GM12872 (cell line): ENCODE results near the gene FAM241A.

Source experiments
- TF ChIP-seq, protein P1 (sequence below): IDR thresholded peaks from 3 replicates; pipeline ENCODE4 v1.5.1; 2011; ENCODE audit warnings: low read depth, mild to moderate bottlenecking, low read length, moderate library complexity; ENCODE audit not compliant: insufficient read depth

FAM241A gene

DNA sequence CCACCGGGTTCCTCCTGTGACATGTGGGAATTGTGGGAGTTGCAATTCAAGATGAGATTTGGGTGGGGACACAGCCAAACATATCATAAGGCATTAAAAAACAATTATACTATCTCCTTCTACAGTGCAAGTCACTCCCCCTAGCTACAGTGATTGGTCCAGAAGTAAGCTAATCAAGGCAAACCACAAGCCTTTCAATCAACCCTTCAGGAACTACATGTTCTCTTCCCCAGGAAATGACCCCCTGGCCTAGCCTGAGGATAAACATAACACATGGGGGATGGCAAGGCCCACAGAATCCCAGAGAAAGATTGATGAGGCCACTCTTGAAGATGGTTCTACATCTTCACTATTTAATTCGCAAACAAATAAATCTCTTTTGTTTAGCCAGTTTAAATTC, 25.2 kb upstream of the FAM241A start:
- TF ChIP-seq, protein P1, sequence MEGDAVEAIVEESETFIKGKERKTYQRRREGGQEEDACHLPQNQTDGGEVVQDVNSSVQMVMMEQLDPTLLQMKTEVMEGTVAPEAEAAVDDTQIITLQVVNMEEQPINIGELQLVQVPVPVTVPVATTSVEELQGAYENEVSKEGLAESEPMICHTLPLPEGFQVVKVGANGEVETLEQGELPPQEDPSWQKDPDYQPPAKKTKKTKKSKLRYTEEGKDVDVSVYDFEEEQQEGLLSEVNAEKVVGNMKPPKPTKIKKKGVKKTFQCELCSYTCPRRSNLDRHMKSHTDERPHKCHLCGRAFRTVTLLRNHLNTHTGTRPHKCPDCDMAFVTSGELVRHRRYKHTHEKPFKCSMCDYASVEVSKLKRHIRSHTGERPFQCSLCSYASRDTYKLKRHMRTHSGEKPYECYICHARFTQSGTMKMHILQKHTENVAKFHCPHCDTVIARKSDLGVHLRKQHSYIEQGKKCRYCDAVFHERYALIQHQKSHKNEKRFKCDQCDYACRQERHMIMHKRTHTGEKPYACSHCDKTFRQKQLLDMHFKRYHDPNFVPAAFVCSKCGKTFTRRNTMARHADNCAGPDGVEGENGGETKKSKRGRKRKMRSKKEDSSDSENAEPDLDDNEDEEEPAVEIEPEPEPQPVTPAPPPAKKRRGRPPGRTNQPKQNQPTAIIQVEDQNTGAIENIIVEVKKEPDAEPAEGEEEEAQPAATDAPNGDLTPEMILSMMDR, result no peak

DNA sequence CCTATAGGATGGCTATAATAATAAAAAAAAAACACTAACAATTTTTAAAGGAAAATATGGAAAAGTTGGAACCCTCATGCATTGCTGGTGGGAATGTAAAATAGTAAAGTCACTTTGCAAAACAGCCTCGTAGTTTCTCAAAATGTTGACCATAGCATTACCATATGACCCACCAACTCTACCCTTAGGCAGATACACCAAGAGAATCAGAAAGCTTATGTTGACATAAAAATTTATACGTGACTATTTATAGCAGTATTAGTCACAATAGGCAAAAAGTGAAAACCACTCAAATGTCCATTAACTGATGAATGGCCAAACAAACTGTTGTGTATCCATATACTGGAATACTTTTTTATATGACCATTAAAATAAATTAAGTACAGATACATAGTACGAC, 19.8 kb upstream of the FAM241A start:
- TF ChIP-seq, protein P1, result no peak

DNA sequence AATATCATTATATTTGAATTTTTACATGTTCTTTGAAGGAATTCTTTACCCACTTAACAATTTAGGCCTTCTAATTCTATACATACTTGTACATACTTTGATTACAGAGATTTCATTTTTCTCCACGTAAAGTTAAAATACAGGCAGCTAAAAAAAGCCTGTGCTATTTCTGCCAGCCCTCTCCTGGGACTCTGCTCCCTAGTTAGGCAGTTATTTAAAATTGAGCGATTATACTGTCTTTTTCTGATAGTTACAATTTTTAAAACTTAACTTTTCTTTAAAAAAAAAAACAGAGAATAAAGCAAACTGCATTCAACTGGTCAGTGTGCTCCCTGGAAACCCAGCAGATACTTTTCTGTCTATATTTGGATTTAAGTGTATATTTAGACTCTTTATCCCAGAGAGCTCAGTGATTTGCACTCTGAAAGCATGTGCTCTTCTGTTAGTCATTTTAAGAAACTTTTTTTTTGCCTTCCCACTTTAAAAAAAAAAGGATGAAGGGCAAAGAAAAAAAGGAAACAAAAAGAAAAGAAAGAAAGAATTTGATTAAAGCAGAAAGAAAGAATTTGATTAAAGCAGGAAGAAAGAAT, 18.1 kb upstream of the FAM241A start:
- TF ChIP-seq, protein P1, result no peak

DNA sequence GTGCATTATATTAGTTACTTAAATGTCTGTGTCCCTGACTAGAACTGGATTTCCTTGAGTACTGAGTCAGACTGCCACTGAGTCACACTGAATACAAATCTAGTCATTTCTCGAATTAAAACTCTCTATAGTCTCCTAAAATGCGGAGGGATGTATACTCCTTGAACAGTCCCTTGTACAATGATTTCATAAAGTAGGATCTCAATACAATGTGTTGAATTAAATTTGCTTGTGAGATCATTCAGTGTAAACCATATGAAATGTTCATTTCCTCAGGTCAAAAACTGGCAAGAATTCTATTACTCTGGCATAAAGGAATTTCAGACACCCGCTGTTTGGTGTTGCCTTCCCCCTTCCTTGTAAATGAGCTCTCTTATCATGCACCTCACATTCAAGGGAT, 17.5 kb upstream of the FAM241A start:
- TF ChIP-seq, protein P1, result no peak

DNA sequence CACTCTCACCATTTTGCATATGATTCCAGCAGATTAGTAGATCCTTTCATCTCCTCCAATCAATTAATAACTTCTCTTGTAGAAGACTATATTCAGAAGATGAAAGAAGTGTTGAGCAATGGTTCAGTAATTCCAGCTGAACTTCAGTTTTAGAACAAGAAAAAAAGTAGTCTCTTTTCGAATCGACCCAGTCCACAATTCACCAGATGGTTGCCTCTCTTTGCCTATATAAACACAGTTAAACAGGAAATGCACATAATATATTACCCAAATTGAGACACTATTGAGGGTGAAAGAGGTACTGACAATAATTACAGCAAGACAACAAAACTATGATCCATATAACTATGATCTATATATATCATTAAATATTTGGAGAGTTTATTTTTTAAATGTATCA, 16.8 kb upstream of the FAM241A start:
- TF ChIP-seq, protein P1, result no peak

GRCh38 chr4:112130906-112131305, 14.3 kb upstream of the FAM241A start:
- TF ChIP-seq, protein P1, result no peak

DNA sequence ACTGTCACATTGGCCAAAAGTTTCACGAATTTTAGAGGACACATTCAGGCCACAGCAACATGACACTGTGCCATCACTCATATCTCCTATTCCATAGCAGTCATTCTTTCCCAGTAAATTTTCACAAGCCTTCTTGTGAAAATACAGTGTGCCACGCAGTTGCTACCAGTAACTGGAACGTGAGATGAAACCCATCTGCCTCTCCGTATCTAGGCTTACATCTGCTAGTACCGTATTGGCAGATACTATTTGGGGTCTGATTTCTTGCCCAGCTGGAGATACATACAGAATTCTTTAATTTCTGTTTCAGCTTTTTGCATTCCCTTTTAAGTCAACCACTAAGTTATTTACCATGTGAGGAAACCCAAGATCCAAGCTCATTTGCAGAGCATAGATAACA, 8.7 kb upstream of the FAM241A start:
- TF ChIP-seq, protein P1, result no peak
